HFF-Myc (cell line): ENCODE results near the gene SVIL.

Experiments
- DNase-seq: peaks from one replicate; pipeline ENCODE4 v3.0.0-alpha.2; 2011; ENCODE audit warnings: low read depth; ENCODE audit errors: extremely low read depth
- H3K4me3 ChIP-seq: replicated peaks from 2 replicates; pipeline ENCODE4 v1.5.1; 2011; ENCODE audit warnings: low read depth, mild to moderate bottlenecking, control low read depth, low read length
- CTCF ChIP-seq: IDR thresholded peaks from 2 replicates; pipeline ENCODE4 v1.5.1; 2012; ENCODE audit warnings: mild to moderate bottlenecking, low read depth, low read length, control low read depth; ENCODE audit errors: missing control alignments

SVIL gene

GRCh38 chr10:29546773-29547313 lies 87.9 kb downstream of the SVIL start:
- DNase-seq, result no peak
- H3K4me3 ChIP-seq, result no peak overlapping the region
- no peak for TF ChIP-seq CTCF

GRCh38 chr10:29545122-29545521 lies 89.6 kb downstream of the SVIL start:
- no peak for TF ChIP-seq CTCF
- DNase-seq, result no peak
- no peak overlapping the region for H3K4me3 ChIP-seq

GRCh38 chr10:29543715-29544114 lies 91.1 kb downstream of the SVIL start:
- no peak for TF ChIP-seq CTCF
- H3K4me3 ChIP-seq, result no peak overlapping the region
- no peak for DNase-seq

- TF ChIP-seq CTCF, result no peak
- H3K4me3 ChIP-seq, result no peak overlapping the region
- DNase-seq, result no peak
These were observed 92.0 kb downstream of the SVIL start for GRCh38 chr10:29542723-29543122.

GRCh38 chr10:29541422-29542210 lies 93.2 kb downstream of the SVIL start:
- H3K4me3 ChIP-seq, result no peak overlapping the region
- no peak for TF ChIP-seq CTCF
- DNase-seq, result no peak

- H3K4me3 ChIP-seq, result no peak overlapping the region
- TF ChIP-seq CTCF, result no peak
- no peak for DNase-seq
These were observed 94.8 kb downstream of the SVIL start for GRCh38 chr10:29540016-29540415.
